Astrocyte of the cerebellum (primary cell): ENCODE measurements around the gene KRT82.
A peak's percentile ranks its signal among the peaks of the same experiment; 100 is the strongest.

Experiments used
- DNase-seq: peaks from one replicate; pipeline ENCODE4 v3.0.0-alpha.2; 2011; ENCODE audit warnings: low read depth
- H3K4me3 ChIP-seq: 2 replicates; pipeline ENCODE4 v1.5.1; 2011; ENCODE audit warnings: mild to moderate bottlenecking, low read depth, low read length, moderate library complexity
- in situ Hi-C: cut with HindIII; loops from 2 replicates; pipeline ENCODE4 v1.10.0; 2017; ENCODE audit warnings: low sequenced_read_pairs
- TF ChIP-seq, protein P1 (sequence below): IDR thresholded peaks from 2 replicates; pipeline ENCODE4 v1.5.1; 2012; ENCODE audit warnings: low read length, low read depth, moderate library complexity, mild to moderate bottlenecking; ENCODE audit errors: missing control alignments

KRT82 gene

GRCh38 chr12:52395761-52396434 lies 10.2 kb downstream of the KRT82 start:
- no peak overlapping the region for H3K4me3 ChIP-seq
- in situ Hi-C loops = no loop called here
- no peak for DNase-seq
- TF ChIP-seq, protein P1, sequence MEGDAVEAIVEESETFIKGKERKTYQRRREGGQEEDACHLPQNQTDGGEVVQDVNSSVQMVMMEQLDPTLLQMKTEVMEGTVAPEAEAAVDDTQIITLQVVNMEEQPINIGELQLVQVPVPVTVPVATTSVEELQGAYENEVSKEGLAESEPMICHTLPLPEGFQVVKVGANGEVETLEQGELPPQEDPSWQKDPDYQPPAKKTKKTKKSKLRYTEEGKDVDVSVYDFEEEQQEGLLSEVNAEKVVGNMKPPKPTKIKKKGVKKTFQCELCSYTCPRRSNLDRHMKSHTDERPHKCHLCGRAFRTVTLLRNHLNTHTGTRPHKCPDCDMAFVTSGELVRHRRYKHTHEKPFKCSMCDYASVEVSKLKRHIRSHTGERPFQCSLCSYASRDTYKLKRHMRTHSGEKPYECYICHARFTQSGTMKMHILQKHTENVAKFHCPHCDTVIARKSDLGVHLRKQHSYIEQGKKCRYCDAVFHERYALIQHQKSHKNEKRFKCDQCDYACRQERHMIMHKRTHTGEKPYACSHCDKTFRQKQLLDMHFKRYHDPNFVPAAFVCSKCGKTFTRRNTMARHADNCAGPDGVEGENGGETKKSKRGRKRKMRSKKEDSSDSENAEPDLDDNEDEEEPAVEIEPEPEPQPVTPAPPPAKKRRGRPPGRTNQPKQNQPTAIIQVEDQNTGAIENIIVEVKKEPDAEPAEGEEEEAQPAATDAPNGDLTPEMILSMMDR = peak; percentile 23

GRCh38 chr12:52394836-52395405 lies 11.2 kb downstream of the KRT82 start:
- H3K4me3 ChIP-seq = no peak overlapping the region
- in situ Hi-C loops = no loop called here
- DNase-seq = no peak
- TF ChIP-seq, protein P1 = no peak

GRCh38 chr12:52392465-52393007 lies 13.6 kb downstream of the KRT82 start:
- in situ Hi-C loops = no loop called here
- no peak for DNase-seq
- H3K4me3 ChIP-seq = no peak overlapping the region
- TF ChIP-seq, protein P1 = no peak

DNA sequence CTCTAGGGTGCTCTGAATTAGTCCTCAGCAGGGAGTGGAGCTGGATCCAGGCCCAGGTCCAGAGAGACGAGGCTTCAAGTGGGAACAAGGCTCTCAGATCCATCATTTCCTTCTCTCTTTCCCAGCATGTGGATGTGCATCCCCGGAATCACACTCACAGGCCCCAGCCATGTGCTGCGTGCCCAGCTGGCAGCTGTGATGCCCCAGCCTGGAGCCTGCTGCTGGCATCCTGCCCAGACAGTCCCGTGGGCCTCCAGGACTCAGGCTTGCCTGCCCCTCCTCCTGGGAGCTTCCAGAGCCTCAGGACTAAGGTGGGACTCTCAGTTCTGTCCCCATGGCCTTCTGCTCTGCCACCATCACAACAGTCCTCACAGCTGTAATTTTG lies 14.5 kb downstream of the KRT82 start:
- no peak for DNase-seq
- TF ChIP-seq, protein P1 = no peak
- no peak overlapping the region for H3K4me3 ChIP-seq
- in situ Hi-C loops = no loop called here

- DNase-seq = no peak
- TF ChIP-seq, protein P1 = peak; percentile 75
- in situ Hi-C loops = no loop called here
- no peak overlapping the region for H3K4me3 ChIP-seq
Measured at GRCh38 chr12:52390739-52391617, 15.2 kb downstream of the KRT82 start.

DNA sequence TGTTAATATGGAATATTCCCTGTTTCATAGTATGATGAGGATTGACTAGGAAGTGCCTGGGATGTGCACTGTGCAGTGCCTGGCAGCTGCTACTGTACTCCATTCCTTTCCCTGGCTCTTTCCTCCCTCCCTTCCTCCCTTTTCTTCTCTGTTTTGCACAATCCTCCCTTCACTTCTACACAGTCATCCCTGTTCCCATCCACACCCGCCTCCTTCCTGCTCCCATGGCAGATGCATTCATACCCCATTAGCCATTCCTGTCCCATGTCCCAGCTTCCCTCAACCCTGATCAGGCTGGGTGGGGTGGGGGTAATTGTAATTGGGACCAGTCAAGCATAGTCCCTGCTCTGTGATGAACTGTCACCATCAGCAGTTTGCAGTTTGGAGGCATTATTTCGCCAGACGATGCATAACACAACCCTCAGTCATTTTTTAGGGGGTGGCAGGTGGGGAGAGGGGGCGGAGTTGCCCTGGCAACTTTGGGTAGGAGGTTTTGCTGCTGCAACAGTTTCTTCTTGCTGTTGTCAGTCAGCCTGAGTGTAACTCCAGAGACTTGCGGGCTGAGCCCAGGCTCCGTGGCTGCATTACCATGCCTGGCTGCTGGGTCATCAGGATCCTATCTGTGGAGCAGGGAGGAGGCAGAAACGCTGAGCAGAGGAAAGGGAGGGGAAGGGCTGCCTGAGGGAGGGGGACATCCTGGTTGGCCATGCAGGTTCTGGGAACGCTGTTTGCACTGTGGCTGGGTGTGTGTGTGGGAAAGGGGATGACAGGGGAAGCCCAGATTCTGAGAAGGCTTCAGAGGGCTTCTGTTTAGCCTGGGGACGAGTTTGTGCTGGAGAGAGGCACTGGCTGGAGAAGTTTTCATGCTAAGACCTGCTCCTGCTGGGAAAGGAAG lies 16.6 kb downstream of the KRT82 start:
- H3K4me3 ChIP-seq = no peak overlapping the region
- DNase-seq = no peak
- TF ChIP-seq, protein P1 = no peak
- in situ Hi-C loops = no loop called here
